NCI-H510A (cell line): ENCODE data around the gene PLEKHA6.
A peak's percentile ranks its signal among the peaks of the same experiment; 100 is the strongest.

Source experiments
- DNase-seq: peaks from one replicate; lab custom pipeline; 2025; lab: John Stamatoyannopoulos, UW

The PLEKHA6 gene

GRCh38 chr1:204211046-204211445 lies 148.7 kb downstream of the PLEKHA6 start:
- no peak for DNase-seq

DNA sequence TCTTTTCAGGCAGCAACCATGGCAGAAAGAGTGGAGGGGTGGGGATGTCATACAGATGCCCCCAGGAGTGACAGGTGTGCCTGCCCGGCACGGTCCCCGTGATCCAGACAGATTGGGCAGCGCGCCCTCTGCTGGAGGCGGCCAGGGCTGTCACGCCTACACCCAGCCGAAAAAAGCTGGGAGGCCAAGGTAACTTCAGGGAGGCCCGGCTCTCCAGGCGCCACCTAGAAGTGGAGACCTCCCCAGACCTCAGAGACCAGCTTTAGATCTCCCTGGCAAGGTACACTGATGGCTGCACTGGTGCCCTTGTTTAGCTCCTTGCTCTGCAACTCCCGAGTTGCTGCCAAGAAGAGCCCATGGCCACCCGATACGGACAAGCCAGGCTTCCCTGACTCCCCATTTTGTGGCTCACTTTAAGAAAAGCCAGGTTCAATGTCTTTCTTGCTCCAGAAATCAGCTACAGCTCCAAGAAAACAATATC lies 152.6 kb downstream of the PLEKHA6 start:
- peak; percentile 5 for DNase-seq

GRCh38 chr1:204206121-204206520 lies 153.6 kb downstream of the PLEKHA6 start:
- no peak for DNase-seq

GRCh38 chr1:204205486-204205885 lies 154.2 kb downstream of the PLEKHA6 start:
- DNase-seq = no peak

- DNase-seq = no peak
Measured at GRCh38 chr1:204204944-204205343, 154.8 kb downstream of the PLEKHA6 start.

GRCh38 chr1:204203206-204203767 lies 156.4 kb downstream of the PLEKHA6 start:
- no peak for DNase-seq

GRCh38 chr1:204202481-204202880 lies 157.2 kb downstream of the PLEKHA6 start:
- DNase-seq = no peak

- DNase-seq = no peak
Measured at GRCh38 chr1:204201348-204202040, 158.2 kb downstream of the PLEKHA6 start.

DNA sequence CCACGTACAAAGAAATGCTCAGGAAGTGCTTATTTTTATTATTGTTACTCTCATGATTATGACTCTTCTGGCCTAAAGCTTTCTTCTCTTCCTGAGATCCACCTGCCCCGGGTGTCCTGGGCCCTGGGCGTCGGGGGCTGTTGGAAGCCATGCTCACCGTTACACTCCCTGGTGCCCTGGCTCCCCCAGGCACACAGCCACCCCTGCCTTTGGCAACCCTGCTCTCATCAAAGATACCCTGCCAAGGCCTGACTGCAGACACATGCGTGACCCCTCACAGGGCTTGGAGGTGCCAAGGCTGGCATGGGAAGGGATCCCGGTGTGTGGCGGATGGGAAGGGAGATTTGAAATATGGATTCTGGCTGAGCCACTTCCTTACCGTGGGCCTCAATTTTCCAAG lies 160.2 kb downstream of the PLEKHA6 start:
- no peak for DNase-seq

GRCh38 chr1:204198348-204199340 lies 161.1 kb downstream of the PLEKHA6 start:
- no peak for DNase-seq

- DNase-seq = no peak
Measured at GRCh38 chr1:204197068-204197467, 162.7 kb downstream of the PLEKHA6 start.

GRCh38 chr1:204196068-204196795 lies 163.5 kb downstream of the PLEKHA6 start, which contains the start of gene KISS1:
KISS1 (minus strand) TSS chr1:204196491; CDS start chr1:204192876, 3,615 bp downstream.
- DNase-seq = no peak

DNA sequence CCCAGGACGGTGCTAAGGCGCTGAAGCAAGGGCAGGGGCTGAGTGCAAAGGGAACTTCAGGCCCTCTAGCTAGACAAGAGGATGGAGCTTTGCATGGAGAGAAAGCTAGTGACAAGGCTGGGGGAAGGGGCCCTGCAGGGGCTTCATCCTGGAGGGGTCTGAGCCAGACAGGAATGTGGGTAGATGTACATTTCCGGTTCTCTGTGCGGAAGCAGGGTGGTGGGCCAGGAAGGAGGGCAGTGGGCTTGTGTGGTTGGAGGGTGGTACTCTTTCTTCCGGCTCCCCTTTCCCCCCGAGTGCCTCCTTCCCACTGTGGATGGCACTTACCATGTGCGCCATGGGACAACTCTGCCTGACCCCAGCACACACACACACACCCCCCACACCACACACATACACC lies 165.0 kb downstream of the PLEKHA6 start:
- no peak for DNase-seq

GRCh38 chr1:204194080-204194479 lies 165.6 kb downstream of the PLEKHA6 start:
- DNase-seq = no peak

GRCh38 chr1:204192589-204193352 lies 167.0 kb downstream of the PLEKHA6 start:
- no peak for DNase-seq

GRCh38 chr1:204192046-204192445 lies 167.7 kb downstream of the PLEKHA6 start:
- no peak for DNase-seq

DNA sequence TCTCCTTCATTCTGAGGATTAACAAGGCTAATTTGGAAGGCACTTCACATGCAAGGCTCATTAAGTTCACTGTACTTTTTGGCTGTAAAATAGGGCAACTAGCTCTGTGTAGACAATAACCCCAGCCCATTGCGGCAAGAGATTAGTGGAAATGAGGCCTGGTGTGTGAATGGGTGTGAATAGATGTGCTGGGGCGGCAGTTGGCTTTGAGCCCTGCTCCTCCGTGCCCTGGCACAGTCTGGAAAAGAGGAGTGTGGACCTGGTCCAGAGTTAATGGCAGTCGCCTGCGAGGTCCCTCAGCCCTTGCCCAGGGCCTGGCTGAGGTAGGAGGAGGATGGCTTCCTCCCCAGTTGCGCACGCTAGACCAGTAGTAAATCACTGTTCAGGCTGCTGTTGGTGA lies 168.3 kb downstream of the PLEKHA6 start:
- DNase-seq = no peak

DNA sequence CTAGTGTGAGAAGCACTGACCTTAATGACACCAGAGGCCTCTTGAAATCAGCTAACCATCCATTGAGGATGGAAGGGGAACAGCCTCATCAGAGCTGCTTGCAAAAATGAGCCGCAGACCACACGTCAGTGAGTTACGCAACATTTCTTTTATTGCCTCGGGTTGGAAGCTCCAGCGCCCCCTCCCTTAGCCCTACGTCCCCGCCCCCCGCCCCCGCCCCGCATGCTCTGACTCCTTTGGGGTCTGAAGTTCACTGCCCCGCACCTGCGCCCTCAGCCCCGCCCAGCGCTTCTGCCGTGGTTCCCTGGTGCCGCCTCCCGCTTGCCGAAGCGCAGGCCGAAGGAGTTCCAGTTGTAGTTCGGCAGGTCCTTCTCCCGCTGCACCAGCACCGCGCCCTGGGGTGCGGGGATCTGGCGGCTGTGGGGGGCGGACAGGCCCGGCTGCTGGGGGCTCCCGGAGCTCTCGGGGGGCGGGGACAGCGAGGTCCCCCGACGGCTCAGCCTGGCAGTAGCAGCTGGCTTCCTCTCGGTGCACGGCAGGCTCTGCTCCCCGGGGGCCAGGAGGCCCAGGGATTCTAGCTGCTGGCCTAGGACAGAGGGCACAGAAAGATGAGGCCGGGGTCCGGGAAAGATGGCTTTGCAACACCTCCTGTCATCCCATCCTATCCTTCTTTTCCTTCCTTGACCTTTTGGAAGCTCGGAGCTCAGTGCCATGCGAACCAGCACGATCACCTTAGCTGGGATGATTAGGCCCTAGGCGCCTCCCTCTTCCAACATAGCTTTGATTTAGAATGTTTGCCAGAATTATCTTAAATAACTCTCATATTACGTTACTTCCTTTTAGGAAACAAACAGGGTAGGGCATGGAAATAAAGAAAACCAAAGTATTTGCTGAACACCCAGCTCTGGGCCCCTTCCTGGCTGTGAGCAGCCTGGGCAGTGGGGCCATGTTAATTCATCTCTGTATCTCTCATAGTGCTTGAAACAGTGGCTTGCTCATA lies 169.2 kb downstream of the PLEKHA6 start:
- DNase-seq = peak; percentile 39

- no peak for DNase-seq
Measured at GRCh38 chr1:204188959-204189639, 170.6 kb downstream of the PLEKHA6 start.
